Cardiac muscle cell (in vitro differentiated cells and primary cell): ENCODE results near the gene GIGYF2. TPM values are rescaled to one million over a fixed set of nuclear protein-coding genes. Genes with fewer than 3 reads are reported as not detected.
A peak's percentile ranks its signal among the peaks of the same experiment; 100 is the strongest.

Experiments
- DNase-seq, 2 donors: peaks; one replicate each; pipeline versions ENCODE4 v3.0.0 to v3.0.0-alpha.2; 2010 to 2017; ENCODE audit warnings: low read depth in 1 of 2, low spot score in 1 of 2
- H3K27ac ChIP-seq: fragments of 200-600 bp; sonication (generic); 2 replicates; pipeline ENCODE4 v1.5.1; 2016
- H3K27me3 ChIP-seq: fragments of 200-600 bp; sonication (generic); 2 replicates; pipeline ENCODE4 v1.6.0; 2016; ENCODE audit warnings: control low read depth
- H3K36me3 ChIP-seq: fragments of 200-600 bp; sonication (generic); 2 replicates; pipeline ENCODE4 v1.5.1; 2016; ENCODE audit warnings: control low read depth
- H3K4me1 ChIP-seq: fragments of 200-600 bp; sonication (generic); 2 replicates; pipeline ENCODE4 v1.8.1; 2017; ENCODE audit warnings: low read depth, mild to moderate bottlenecking, mixed run types
- H3K4me3 ChIP-seq: fragments of 200-600 bp; sonication (generic); 2 replicates; pipeline ENCODE4 v1.5.1; 2016; ENCODE audit warnings: mild to moderate bottlenecking
- H3K9me3 ChIP-seq: fragments of 200-600 bp; sonication (generic); 2 replicates; pipeline ENCODE4 v1.5.1; 2017; ENCODE audit warnings: low read depth, mild to moderate bottlenecking, control low read depth
- polyA plus RNA-seq: library from polyadenylated mRNA; unstranded; fragments of >200 nt; fragmentation: Nextera tagmentation; extraction: Ambion mirVana; gene quantifications from 2 replicates; pipeline ENCODE4 v1.2.1, GENCODE V29; 2016
- total RNA-seq: library from RNA; depleted of rRNA; stranded (reverse); fragments of >200 nt; gene quantifications from 2 replicates; pipeline ENCODE4 v1.2.3, GENCODE V29; 2016
- TF ChIP-seq, protein P1 (sequence below): IDR thresholded peaks from 2 replicates; pipeline ENCODE4 v1.5.1; 2012; ENCODE audit warnings: low read depth, mild to moderate bottlenecking, low read length

The GIGYF2 gene
- total and polyA plus RNA-seq, 2 experiments from 2014 or later: 36.9 to 52.1 TPM

DNA sequence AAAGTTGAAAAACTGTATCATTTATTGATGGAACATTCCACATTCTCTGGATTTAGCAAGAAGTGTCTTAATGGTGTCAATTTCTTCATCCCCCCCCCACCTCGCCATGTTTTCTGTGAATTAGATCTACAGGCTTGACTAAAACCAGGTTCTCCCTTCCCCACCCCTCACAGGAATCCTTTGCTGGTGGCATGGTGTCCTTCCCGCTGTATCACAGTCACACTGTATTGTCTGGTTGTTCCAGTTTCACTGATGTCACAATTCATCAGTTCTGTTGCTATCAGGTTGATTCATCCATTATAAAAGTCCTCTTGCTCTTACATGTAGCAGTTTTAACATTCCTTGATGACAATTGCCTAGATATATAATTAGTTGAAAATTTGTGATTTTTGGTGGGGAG, 166.9 kb downstream of the GIGYF2 start:
- no peak for DNase-seq
- H3K4me3 ChIP-seq: no peak overlapping the region
- H3K27me3 ChIP-seq: no peaks in the 10 kb centered on the region
- H3K4me1 ChIP-seq: no peaks in the 10 kb centered on the region
- no peaks in the 10 kb centered on the region for H3K36me3 ChIP-seq
- no peak overlapping the region for H3K27ac ChIP-seq
- TF ChIP-seq, protein P1, sequence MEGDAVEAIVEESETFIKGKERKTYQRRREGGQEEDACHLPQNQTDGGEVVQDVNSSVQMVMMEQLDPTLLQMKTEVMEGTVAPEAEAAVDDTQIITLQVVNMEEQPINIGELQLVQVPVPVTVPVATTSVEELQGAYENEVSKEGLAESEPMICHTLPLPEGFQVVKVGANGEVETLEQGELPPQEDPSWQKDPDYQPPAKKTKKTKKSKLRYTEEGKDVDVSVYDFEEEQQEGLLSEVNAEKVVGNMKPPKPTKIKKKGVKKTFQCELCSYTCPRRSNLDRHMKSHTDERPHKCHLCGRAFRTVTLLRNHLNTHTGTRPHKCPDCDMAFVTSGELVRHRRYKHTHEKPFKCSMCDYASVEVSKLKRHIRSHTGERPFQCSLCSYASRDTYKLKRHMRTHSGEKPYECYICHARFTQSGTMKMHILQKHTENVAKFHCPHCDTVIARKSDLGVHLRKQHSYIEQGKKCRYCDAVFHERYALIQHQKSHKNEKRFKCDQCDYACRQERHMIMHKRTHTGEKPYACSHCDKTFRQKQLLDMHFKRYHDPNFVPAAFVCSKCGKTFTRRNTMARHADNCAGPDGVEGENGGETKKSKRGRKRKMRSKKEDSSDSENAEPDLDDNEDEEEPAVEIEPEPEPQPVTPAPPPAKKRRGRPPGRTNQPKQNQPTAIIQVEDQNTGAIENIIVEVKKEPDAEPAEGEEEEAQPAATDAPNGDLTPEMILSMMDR: no peak
- H3K9me3 ChIP-seq: no peaks in the 10 kb centered on the region

DNA sequence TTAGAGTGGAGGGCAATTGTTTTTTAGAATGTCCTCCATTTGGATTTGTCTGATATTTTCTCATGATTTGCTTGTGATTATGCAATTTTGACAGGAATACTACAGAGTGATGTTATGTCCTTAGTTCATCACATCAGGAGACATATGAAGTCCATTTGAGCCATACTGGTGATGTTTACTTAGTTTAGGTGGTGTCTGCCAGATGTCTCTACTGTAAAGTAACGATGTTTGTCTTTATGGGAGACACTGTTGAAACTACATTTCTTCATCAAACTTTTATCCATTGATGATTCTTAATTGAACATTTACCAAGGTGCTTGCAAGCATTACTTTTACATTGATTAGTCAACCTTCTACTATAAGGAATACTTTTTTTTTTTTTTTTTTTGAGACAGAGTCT, 168.0 kb downstream of the GIGYF2 start:
- TF ChIP-seq, protein P1: no peak
- no peaks in the 10 kb centered on the region for H3K4me1 ChIP-seq
- H3K36me3 ChIP-seq: no peaks in the 10 kb centered on the region
- no peak overlapping the region for H3K27ac ChIP-seq
- H3K27me3 ChIP-seq: no peaks in the 10 kb centered on the region
- no peaks in the 10 kb centered on the region for H3K9me3 ChIP-seq
- H3K4me3 ChIP-seq: no peak overlapping the region
- DNase-seq: no peak

DNA sequence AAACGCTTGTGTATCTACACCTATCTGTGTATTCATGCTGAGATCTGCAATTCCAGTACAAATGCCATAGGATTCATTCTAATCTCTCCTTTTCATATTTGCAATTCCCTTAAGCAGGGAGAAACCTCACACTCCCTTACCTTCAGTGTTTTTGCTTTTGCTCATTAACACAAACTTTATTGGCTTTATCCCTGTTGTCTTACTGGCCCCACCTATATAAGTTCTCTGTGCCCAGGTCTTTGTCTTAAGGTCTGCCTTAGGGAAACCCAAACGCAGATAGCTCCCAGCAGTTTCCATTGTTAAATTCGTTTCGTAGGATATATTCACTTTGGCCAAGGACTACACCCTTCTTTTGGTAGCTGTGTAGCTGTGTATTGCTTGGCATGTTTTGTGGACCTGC, 169.0 kb downstream of the GIGYF2 start:
- H3K27ac ChIP-seq: no peak overlapping the region
- H3K36me3 ChIP-seq: no peaks in the 10 kb centered on the region
- no peaks in the 10 kb centered on the region for H3K9me3 ChIP-seq
- no peak for DNase-seq
- TF ChIP-seq, protein P1: no peak
- no peak overlapping the region for H3K4me3 ChIP-seq
- H3K27me3 ChIP-seq: no peaks in the 10 kb centered on the region
- H3K4me1 ChIP-seq: no peaks in the 10 kb centered on the region

DNA sequence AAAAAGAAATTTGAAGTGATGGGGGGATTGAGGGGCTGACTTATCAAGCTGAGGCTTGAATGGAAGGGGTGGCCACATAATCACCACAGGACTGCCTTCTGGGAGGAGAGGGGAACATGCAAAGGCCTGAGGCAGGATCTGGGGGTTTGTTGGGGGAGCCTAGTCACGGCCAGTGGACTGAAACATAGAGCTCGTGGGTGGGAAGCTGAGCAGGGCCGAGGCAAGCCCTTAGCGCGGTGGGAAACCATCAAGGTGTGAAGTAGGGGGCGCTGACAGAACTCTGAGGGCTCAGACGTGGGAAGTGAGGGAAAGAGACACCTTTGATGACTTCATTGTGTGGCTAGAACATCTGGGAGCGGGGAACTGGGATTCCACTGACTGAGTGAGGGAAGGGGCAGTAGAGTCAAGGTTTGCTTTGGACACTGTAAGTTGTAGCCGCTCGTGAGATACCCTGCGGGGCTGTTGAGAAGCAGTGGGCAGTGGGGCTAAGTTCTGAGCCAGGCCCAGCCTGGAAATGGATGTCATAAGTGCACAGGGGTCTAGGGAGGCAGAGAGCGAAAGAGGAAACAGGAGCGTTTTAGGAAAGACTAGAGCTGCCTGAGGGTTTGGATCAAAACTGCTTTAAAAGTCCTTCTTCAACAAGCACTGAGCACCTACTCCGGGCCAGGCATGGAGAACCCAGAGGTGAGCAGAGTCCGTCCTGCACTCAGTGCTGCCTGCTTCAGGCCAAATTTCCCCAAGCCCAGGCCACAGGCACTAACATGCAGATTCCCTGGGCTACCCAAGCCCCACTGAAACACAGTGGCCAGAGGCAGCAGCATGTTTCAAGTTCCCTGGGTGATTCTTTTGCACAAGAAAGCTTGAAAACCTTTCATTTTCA, 172.2 kb downstream of the GIGYF2 start:
- no peak overlapping the region for H3K27ac ChIP-seq
- no peaks in the 10 kb centered on the region for H3K4me1 ChIP-seq
- no peaks in the 10 kb centered on the region for H3K27me3 ChIP-seq
- TF ChIP-seq, protein P1: no peak
- no peaks in the 10 kb centered on the region for H3K36me3 ChIP-seq
- no peak overlapping the region for H3K4me3 ChIP-seq
- H3K9me3 ChIP-seq: no peaks in the 10 kb centered on the region
- peak in 1 of 2 donors; percentile 15 for DNase-seq

DNA sequence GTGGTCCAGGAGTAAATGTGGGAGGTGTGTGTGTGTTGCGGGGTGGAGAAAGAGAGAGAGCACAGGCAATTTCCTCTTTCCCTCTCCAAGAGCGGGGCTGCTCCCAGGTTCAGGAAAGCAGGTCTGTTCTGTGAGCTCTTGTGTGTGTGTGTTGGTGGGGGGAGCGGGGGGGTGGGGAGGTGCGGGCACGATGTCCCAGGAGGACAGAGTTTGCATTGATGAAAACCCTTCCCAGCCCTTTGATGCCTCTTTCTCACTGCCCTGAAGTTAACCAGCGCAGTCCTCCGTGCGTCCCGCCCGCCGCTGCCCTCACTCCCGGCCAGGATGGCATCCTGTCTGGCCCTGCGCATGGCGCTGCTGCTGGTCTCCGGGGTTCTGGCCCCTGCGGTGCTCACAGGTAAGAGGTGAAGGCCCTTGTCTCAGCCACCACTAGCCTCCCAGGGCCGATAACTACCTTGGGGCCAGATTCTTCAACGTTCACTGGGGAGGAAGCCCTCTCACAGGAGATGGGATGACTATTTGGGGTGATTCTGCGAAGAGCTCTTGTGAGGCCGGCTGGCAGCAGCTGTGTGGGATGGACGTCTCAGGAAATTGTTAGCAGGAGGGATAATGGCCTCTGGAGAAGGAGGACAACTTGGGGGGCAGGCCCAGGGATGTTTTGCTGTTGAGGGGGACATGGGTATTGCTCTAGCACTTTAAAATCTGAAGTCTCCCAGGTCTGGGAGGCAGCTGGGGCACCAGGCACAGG, 173.1 kb downstream of the GIGYF2 start, which contains the start of gene SNORC:
Gene SNORC (plus strand): TSS at position 247 of the 748 bp plus-strand sequence. CDS start 78 bp downstream, at position 325.
- DNase-seq: no peak
- Histone ChIP-seq H3K36me3 (no peaks in the 10 kb centered on the region), H3K4me3 (no peak within 1 kb of the TSS), H3K27me3 (peaks cover 4% of the 10 kb centered on the region), H3K27ac (no peak within 1 kb of the TSS), H3K9me3 (no peaks in the 10 kb centered on the region), H3K4me1 (no peaks in the 10 kb centered on the region)
- TF ChIP-seq, protein P1: no peak
